Fibroblast of pulmonary artery (primary cell): ENCODE results near the gene MYT1.

ENCODE experiments used
- DNase-seq: peaks from one replicate; pipeline ENCODE4 v3.0.0-alpha.2; 2010; ENCODE audit warnings: low read depth
- H3K4me3 ChIP-seq: replicated peaks from 2 replicates; pipeline ENCODE4 v1.5.1; 2011; ENCODE audit warnings: low read depth, mild to moderate bottlenecking, control low read depth, low read length, moderate library complexity
- CTCF ChIP-seq: IDR thresholded peaks from 2 replicates; pipeline ENCODE4 v1.5.1; 2011; ENCODE audit warnings: mild to moderate bottlenecking, control low read depth, low read length, inconsistent platforms; ENCODE audit errors: missing control alignments

The MYT1 gene

GRCh38 chr20:64246616-64247306 is 82.5 kb downstream of the MYT1 start:
- no peak overlapping the region for H3K4me3 ChIP-seq
- no peak for DNase-seq
- no peak for TF ChIP-seq CTCF

- no peak overlapping the region for H3K4me3 ChIP-seq
- no peak for DNase-seq
- TF ChIP-seq CTCF = no peak
These were observed 83.0 kb downstream of the MYT1 start for GRCh38 chr20:64247307-64247618.

GRCh38 chr20:64247970-64248841 is 84.0 kb downstream of the MYT1 start:
- no peak for DNase-seq
- H3K4me3 ChIP-seq = no peak overlapping the region
- no peak for TF ChIP-seq CTCF

- H3K4me3 ChIP-seq = no peak overlapping the region
- DNase-seq = no peak
- TF ChIP-seq CTCF = no peak
These were observed 85.8 kb downstream of the MYT1 start for GRCh38 chr20:64250027-64250426.

- DNase-seq = no peak
- no peak for TF ChIP-seq CTCF
- no peak overlapping the region for H3K4me3 ChIP-seq
These were observed 88.7 kb downstream of the MYT1 start for GRCh38 chr20:64253000-64253383.

GRCh38 chr20:64253443-64253842 is 89.2 kb downstream of the MYT1 start:
- no peak for TF ChIP-seq CTCF
- DNase-seq = no peak
- no peak overlapping the region for H3K4me3 ChIP-seq

GRCh38 chr20:64254156-64254555 is 89.9 kb downstream of the MYT1 start:
- no peak for TF ChIP-seq CTCF
- no peak for DNase-seq
- no peak overlapping the region for H3K4me3 ChIP-seq
